ENCODE results near the gene WDR47.

WDR47 gene

GRCh38 chr1:109083501-109083900 lies 41.6 kb upstream of the WDR47 start (continued):
- TF ChIP-seq POU6F1 (CRISPR knock-in tag; IDR thresholded peaks at IDR 0.05; ENCODE audit: borderline replicate concordance, low read depth) = no peak

GRCh38 chr1:109080441-109081082 lies 38.7 kb upstream of the WDR47 start:
- ATAC-seq = no peak

GRCh38 chr1:109079240-109079622 lies 37.3 kb upstream of the WDR47 start:
- ATAC-seq = no peak
- TF ChIP-seq CSDC2 (CRISPR knock-in tag; IDR thresholded peaks at IDR 0.05) (no peak), ZNF565 (CRISPR knock-in tag; conservative IDR thresholded peaks at IDR 0.05; ENCODE audit: low read depth) (no peak), CSRNP3 (CRISPR knock-in tag; IDR thresholded peaks at IDR 0.05) (no peak)

More at GRCh38 chr1:109080441-109081082, 38.7 kb upstream of the WDR47 start:
- no peak for TF ChIP-seq TSHZ2 (CRISPR knock-in tag; IDR thresholded peaks at IDR 0.05)
- no peak for TF ChIP-seq ZNF8 (CRISPR knock-in tag; IDR thresholded peaks at IDR 0.05)
- no peak for TF ChIP-seq RARB (CRISPR knock-in tag; IDR thresholded peaks at IDR 0.05)
- no peak for TF ChIP-seq ZNF565 (CRISPR knock-in tag; conservative IDR thresholded peaks at IDR 0.05; ENCODE audit: low read depth)
- no peak for TF ChIP-seq OSR1 (CRISPR knock-in tag; IDR thresholded peaks at IDR 0.05)
- TF ChIP-seq CSDC2 (CRISPR knock-in tag; IDR thresholded peaks at IDR 0.05) = no peak
- TF ChIP-seq BACH2 (CRISPR knock-in tag; IDR thresholded peaks at IDR 0.05; ENCODE audit: borderline replicate concordance) = no peak
- TF ChIP-seq CSRNP3 (CRISPR knock-in tag; IDR thresholded peaks at IDR 0.05) = no peak
- no peak for TF ChIP-seq ISL1 (CRISPR knock-in tag; IDR thresholded peaks at IDR 0.05)
- no peak for TF ChIP-seq PATZ1 (CRISPR knock-in tag; IDR thresholded peaks at IDR 0.05; ENCODE audit: borderline replicate concordance)
- TF ChIP-seq ESRRG (CRISPR knock-in tag; IDR thresholded peaks at IDR 0.05) = no peak
- TF ChIP-seq SNAI2 (CRISPR knock-in tag; IDR thresholded peaks at IDR 0.05) = no peak
- TF ChIP-seq ZNF70 (CRISPR knock-in tag; IDR thresholded peaks at IDR 0.05) = no peak
- no peak for TF ChIP-seq ARNTL (CRISPR knock-in tag; IDR thresholded peaks at IDR 0.05; ENCODE audit: borderline replicate concordance, low read depth)
- no peak for TF ChIP-seq ZC3H10 (CRISPR knock-in tag; IDR thresholded peaks at IDR 0.05)
- no peak for TF ChIP-seq ZFP3 (CRISPR knock-in tag; IDR thresholded peaks at IDR 0.05)

- TF ChIP-seq ZNF8 (CRISPR knock-in tag; IDR thresholded peaks at IDR 0.05) (no peak), TSHZ2 (CRISPR knock-in tag; IDR thresholded peaks at IDR 0.05) (no peak), CREB5 (CRISPR knock-in tag; IDR thresholded peaks at IDR 0.05; ENCODE audit: low read depth) (no peak), ZFP30 (CRISPR knock-in tag; IDR thresholded peaks at IDR 0.05) (no peak), BACH2 (CRISPR knock-in tag; IDR thresholded peaks at IDR 0.05; ENCODE audit: borderline replicate concordance) (no peak)
- ATAC-seq = no peak
These were observed 36.4 kb upstream of the WDR47 start for GRCh38 chr1:109078317-109078716.
